NCI-H524 treated with DMSO at 0.1 percent for 48 hours (cell line): Measurements from ENCODE around the gene LAMC3.

Source experiments
- DNase-seq: peaks from one replicate; lab custom pipeline; 2025; lab: John Stamatoyannopoulos, UW

LAMC3 gene

GRCh38 chr9:131046581-131047202 is 37.7 kb downstream of the LAMC3 start:
- DNase-seq: no peak

- no peak for DNase-seq
Observed at GRCh38 chr9:131048332-131048731, 39.4 kb downstream of the LAMC3 start.

DNA sequence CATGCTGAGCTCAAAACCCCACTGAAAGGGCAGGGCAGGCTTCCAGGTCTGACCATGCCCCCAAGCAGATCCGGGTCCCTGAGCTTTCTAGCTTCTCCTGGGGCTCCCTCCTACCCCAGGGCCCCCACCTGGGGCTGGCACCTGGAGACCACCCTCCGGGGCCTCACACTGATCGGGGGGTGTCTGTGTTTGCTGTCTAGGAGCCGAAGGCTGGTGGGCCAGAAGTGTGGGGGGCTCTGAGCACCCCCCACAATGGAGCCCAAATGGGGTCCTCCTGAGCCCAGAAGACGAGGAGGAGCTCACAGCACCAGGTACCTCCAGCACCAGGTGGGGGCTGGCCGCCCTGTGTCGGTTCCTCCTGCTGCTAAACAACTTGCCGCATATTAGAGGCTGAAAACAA is 39.8 kb downstream of the LAMC3 start:
- DNase-seq: no peak

DNA sequence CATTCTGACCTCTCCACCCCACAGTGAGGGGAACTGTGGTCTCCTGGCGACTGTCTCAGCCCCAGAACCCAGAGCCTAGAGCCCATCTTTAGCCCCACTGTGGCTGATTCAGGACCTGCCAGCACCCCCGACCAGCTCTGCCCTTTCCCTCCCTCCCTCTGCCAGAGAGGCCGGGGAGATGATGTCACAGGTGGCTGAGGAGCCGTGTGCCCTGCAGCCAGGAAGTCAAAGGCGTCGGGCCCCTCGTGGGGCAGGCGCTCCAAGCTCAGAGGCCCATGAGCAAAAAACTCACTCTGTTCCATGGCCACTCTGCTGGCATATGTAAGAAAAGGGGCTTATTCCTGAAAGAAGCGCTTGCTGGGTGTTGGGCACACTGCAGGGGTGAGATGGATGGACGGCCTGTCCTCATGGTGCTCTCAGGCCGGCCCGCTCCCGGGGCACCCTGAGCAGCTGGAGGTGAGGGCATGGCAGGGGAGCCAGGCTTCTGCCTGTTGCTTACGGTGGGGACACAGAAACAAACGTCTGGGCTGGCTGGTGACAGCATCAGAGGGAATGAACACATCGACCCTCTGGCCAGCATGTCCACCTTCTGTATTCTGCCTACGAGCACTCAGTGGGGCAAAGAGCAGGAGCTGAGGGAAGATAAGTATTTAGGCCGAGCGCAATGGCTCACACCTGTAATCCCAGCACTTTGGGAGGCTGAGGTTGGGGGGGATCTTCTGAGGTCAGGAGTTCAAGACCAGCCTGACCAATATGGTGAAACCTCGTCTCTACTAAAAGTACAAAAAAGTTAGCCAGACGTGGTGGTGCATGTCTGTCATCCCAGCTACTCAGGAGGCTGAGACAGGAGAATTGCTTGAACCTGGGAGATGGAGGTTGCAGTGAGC is 41.1 kb downstream of the LAMC3 start:
- no peak for DNase-seq

DNA sequence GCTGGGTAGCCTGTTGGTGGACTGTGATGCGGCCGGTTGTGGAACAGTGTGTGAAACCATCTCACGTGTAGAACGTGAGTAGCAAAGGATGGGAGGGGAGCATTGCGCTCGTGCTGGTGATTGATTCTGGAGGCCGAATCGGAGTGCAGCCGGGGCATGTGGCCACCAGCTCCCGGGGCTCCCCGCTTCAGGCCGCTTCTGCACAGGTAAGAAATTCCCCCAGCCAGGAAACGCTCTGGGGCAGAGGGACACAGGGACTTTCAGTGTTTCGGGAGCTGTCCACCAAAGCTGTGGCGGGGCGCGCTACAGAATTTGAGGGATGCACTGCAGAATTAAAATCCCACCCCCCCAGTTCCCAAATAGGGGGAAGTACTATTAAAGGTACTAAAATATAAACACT is 41.9 kb downstream of the LAMC3 start:
- no peak for DNase-seq

- DNase-seq: no peak
Observed at GRCh38 chr9:131051592-131052517, 42.9 kb downstream of the LAMC3 start.

- DNase-seq: no peak
Observed at GRCh38 chr9:131053896-131054295, 44.9 kb downstream of the LAMC3 start.

DNA sequence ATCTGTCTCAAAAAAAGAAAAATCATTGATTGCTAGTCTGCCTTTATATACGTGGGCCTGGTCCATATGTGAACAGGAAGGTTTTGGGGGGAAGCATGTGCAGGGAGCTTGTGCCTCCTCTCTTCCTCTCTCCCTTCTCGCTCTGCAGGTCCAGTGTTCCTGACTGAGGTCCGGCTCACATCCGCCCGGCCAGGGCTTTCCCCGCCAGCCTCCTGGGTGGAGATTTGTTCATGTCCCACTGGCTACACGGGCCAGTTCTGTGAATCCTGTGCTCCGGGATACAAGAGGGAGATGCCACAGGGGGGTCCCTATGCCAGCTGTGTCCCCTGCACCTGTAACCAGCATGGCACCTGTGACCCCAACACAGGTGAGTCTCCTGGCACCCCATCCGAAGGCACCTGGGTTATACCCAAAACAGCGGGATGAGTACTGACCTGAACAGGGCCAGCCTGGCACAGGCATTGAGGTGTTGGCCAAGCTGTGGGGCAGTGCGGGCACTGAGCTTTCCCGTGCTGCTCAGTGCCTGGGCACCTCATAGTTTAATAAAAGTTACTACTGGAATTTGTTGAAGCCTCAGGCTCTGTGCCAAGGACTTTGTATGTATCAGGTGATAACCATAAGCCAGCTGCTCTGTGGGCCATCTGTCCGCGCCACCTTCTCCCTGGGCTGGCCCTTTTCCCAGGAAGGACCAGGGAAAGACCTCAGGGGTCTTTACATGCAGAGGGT is 48.0 kb downstream of the LAMC3 start:
- DNase-seq: no peak

DNA sequence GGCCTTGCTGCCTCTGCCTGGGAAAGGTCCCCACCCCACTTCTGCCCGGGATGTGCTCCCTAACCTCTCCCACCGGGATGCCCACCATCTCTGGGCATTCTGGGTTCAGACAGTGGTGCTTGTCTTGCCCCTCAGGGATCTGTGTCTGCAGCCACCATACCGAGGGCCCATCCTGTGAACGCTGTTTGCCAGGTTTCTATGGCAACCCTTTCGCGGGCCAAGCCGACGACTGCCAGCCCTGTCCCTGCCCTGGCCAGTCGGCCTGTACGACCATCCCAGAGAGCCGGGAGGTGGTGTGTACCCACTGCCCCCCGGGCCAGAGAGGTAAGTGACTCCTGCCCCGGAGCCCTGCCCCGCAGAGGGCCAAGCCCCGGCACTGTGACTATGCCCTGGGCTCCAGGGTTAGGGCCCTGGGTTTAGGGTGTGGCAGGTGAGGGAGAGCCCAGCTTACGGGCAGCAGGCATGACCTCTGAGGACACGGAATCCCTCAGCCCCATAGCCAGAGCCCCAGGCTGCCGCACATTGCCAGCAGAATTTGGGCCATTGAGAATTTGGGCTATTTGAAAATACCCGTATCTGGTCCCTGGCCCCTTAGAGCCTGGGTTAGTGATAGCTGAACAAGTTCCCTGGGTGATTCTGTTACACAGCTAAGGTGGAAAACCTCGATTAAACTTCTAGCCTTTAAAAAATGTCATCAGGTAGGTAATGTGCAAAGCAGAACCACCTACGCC is 52.1 kb downstream of the LAMC3 start:
- DNase-seq: no peak

- DNase-seq: no peak
Observed at GRCh38 chr9:131062969-131063368, 54.0 kb downstream of the LAMC3 start.

- DNase-seq: no peak
Observed at GRCh38 chr9:131065599-131065998, 56.6 kb downstream of the LAMC3 start.

DNA sequence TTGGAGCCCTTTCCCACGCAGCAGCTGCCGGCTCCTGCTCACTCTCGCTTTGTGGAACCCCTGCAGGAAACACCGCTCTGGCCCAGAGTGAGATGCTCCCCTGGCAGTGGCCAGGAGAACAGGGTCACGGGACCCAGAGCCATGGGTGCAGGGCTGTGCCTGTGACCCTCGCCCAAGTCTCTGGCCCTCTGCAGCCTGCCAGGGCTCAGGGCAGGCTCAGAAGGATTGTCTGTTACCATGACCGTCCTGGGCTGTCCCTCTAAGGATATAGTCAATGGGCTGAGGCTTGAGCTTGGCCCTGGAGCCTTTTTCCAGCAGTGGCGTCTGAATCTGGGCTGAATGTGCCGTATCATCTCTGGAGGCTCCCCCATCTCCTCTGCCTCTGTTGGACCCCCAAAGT is 58.7 kb downstream of the LAMC3 start:
- DNase-seq: no peak

- DNase-seq: no peak
Observed at GRCh38 chr9:131068076-131068816, 59.3 kb downstream of the LAMC3 start.

DNA sequence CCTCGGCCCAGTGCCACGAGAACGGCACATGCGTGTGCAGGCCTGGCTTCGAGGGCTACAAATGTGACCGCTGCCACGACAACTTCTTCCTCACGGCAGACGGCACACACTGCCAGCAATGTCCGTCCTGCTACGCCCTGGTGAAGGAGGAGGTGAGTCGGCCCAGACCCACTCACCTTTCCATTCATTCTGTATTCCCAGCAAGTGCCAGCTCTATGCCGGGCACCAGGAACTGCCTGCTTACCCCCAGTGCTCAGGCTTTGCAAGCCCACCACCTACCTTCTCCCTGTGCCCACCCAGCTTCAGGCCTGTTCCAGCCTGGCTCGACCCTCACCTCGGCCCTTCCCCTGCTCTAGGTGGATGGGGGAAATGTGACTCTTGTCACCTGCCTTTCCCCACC is 60.7 kb downstream of the LAMC3 start:
- no peak for DNase-seq

DNA sequence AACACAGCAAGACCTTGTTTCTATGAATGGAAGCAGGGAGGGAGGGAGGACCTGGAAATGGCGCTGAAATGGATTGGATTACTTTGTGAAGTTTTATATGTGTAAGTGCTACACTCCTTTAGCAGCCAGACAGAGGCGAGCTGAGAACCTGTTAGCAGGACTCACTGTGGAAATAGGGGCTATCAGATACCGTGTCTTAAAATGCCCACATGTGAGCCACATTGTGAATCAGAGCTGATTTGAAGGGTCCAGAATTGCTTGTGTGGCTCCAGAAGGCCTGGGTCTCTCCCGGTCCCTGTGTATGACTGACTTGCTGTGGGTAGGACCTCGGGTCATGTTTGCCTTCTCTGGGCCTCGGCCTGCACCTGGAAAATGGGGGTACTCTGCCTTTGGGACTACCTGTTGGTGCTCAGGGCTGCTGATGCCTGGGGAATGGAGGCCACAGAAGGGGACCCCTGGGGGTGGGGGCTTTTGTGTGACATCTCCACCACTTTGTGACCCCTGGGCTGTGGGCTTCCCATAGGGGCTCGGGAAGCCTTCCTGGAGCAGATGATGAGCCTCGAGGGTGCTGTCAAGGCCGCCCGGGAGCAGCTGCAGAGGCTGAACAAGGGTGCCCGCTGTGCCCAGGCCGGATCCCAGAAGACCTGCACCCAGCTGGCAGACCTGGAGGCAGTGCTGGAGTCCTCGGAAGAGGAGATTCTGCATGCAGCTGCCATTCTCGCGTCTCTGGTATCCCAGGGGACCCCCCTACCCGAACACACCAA is 63.3 kb downstream of the LAMC3 start:
- no peak for DNase-seq

GRCh38 chr9:131072871-131073237 is 63.9 kb downstream of the LAMC3 start:
- no peak for DNase-seq

DNA sequence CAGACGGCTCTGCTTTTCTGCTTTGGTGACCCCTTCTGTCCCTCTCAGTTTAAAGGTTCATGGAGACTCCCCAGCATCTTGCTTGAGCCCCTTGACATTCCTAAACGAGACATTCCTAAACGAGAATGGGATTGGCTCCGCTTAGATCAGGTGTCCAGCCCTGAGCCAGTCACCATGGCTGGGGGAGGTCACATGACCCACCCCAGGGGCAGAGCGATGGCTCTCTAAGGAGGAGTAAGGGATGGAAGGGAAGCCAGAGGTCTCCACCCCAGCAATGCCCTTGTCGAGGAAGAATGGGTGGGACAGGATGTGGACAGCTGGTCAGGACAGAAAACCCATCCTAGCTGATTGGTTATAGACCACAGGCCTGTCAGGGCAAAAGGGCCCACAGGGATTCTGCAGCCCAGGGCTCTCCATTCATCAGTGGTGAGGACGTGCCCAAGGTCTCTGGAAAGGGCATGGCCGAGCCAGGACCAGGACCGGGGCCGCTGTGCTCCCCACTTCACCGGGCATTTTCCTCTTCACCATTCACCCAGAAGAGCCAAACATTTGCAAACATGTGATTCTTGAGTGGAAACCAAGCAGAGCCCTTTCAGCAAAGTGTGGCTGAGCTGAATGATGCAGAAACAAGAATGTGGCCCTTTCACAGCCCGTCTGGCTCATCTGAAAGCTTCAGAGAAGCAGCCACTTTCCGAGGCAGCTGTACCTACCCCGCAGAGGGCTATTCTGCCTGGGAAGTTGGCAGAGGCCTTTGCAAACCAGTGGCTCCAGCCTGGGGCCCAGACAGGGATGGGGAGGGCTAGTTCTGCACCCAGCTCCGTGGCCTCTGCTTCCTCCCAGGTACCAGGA is 67.6 kb downstream of the LAMC3 start:
- no peak for DNase-seq

DNA sequence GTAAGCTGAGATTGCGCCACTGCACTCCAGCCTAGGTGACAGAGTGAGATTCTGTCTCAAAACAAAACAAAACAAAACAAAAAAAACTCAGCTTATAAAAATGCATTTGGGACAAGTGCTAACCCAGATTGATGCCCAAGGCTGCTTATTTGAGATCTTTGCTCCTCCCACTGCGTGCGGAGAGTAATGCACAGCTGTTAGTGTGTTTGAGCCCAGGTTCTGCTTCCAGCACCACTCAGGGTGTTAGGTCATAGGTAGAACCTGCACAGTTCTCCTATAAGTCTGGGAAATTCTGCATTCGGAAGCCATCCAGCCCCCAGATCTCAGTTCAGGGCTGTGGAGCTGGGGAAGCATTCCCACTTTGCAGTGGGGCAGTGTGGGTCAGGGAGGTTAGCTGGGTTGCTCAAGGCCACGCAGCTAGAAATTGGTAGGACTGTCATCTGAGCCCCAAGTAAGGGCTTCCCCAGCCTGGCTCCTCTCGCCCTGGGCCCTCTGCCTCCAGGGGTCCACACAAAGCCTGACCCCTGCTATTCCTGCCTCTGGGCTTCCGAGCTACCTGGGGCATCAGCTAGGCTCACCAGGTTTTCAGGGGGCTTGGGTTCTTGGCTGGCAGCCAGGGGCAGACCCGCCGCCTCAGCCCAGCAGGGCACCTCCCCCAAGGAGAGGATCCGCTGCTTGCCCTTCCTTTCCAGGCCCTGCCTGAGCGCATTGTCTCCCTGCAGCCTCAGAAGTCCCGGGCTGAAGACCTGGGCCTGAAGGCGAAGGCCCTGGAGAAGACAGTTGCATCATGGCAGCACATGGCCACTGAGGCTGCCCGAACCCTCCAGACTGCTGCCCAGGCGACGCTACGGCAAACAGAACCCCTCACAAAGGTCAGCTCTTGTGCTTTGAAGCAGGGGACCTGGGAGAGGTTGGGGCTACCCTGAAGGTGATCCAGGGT is 69.7 kb downstream of the LAMC3 start:
- DNase-seq: no peak
